ENCODE measurements around the gene CDH13.

- TF ChIP-seq CTCF (conservative IDR thresholded peaks at IDR 0.05; ENCODE audit: low read depth, low read length) (no peak), EZH2 (IDR thresholded peaks at IDR 0.05; ENCODE audit: borderline replicate concordance, low read depth, low read length, poor library complexity, severe bottlenecking) (no peak)
Measured at GRCh38 chr16:82867485-82867884, 240.7 kb downstream of the CDH13 start.

Measured in A673 (cell line).